GM10266 (cell line): ENCODE results near the gene MRPL23.
"Not testable (repeated sequence)": the region's sequence is repeated elsewhere in the genome, so short reads cannot be mapped to it uniquely, and the experiment has no call there.

Experiments used
- DNase-seq: peaks from one replicate; pipeline ENCODE4 v3.0.0; 2012; ENCODE audit errors: extremely low spot score
- CTCF ChIP-seq: IDR thresholded peaks from 2 replicates; pipeline ENCODE4 v1.5.1; 2012; ENCODE audit warnings: mild to moderate bottlenecking, low read depth; ENCODE audit not compliant: control insufficient read depth, insufficient read depth; ENCODE audit errors: missing control alignments

Gene MRPL23

DNA sequence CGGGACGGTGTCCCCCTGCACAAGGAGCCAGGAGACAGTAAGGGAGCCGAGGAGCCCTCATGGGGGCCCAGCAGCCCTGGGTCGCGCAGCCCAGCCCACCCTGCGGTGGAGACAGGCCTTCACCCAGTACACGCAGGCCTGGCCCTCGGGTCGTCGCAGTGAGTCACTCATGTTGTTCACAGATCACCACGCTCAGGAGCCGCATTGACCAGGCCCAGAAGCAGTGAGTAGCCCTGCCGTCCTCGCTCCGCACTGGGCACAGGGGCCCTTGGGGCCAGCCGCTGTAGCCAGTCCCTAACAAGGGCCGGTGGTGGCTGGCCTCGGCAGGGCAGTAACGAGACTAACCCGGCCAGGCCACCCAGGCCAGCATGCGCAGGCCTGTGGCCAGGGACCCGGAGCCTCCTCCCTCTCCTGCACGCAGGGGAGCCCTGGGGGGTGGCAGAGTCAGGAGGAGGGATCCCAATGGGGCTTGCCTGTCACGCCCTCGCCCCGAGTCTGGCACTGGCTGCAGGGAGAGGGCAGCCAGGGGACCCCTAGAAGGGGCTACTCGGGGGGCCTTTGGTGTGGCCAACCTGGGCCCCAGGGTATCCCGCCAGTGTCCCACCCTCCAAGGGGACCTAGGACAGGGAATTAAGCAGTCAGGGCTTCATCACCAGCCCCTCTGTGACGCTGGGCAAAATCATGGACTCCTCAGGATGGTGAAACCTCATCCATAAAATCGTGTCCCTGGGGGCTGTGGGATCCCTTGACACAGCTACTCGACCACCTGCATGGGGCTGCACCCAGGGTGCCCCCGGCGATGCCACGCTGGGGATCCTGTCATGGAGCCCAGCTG is 10.1 kb upstream of the MRPL23 start:
- DNase-seq = no peak
- TF ChIP-seq CTCF = no peak

- no peak for TF ChIP-seq CTCF
- no peak for DNase-seq
Measured at GRCh38 chr11:1937616-1938342, 9.4 kb upstream of the MRPL23 start.

DNA sequence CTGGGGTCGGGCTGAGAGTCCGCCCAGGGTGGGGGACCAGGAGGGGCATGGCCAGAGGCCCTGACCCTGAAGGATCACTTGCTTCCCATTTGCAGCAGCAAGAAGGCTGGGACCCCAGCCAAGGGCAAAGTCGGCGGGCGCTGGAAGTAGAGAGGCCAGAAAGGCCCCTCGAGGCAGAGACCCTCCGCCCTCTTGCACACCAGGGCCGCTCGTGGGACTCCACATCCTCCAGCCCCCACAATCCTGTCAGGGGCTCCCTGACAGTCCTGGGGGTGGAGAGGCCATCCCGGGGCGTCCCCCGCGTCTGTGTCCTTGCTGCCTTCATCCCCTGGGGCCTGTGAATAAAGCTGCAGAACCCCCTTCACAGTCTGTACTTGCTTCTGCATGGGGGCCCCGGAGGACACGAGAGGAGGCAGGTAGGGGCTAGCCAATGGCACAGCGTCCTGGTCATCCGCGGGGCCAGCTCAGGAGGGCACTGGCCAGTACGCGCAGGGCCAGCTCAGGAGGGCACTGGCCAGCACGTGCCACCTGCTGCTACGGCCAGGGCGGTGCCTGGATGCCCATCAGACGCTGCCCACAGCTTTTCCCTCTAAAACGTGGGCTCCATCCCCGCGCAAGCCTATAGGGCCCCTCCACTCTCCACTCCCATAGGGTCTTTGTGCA is 8.7 kb upstream of the MRPL23 start:
- DNase-seq = no peak

DNA sequence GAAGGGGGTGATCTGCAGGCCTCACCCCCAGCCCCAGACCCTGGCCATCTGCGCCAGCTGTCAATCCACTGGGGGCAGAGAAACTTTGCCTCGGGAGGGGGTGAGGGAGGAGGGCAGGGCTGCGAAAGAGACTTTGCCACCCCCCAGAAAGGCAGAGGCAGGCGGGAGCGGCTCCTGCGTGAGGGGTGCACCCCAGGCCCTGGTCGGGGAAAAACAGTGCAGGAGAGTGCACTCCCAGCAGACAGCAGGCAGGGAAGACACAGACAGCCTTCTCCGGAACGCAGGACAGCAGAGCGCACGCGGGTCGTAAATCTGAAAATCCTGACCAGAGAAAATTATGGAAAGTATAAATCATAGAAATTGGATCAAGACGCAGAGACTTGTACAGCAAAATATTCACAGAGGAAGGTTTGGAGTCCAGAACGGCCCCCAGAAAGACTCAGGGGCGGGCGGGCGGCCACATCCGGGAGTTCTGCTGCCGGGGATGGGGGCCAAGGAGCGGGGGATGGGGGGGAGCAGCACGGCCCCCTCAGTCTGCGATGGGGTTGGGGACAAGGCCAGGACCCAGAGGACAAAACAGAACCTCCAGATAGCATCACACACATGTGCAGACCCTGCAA is 8.0 kb upstream of the MRPL23 start:
- DNase-seq = peak; percentile 47
- TF ChIP-seq CTCF = no peak

More for the DNA sequence above, 8.7 kb upstream of the MRPL23 start:
- no peak for TF ChIP-seq CTCF

- not testable (repeated sequence) for DNase-seq
Measured at GRCh38 chr11:1939788-1940187, 7.3 kb upstream of the MRPL23 start.

- DNase-seq = no peak
- no peak for TF ChIP-seq CTCF
Measured at GRCh38 chr11:1942558-1943260, 4.4 kb upstream of the MRPL23 start.

DNA sequence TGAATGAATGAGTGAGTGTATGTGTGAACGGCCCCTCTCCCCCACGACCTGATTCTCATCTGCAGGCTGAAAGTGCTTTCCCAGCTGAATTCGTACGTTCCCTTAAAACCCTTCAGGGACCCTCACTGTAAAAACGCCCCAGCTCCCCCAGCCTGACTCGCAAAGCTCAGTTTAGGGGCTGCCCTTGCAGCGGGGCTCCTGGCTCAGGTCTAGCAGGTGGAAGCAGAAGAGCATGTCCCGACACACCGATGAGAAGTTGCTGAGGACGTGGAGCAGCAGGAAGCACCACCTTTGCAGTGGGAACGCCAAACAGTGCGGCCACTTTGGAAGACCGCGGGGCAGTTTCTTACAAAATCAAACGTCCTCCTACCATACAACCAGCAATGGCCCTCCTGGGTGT is 3.6 kb upstream of the MRPL23 start:
- DNase-seq = no peak
- no peak for TF ChIP-seq CTCF
